Stimulated activated CD4-positive, alpha-beta T cell treated with anti-CD3 and anti-CD28 coated beads, TNF-alpha, amount 100 ng/mL, for 4 hours (primary cell): ENCODE data around the gene MFN2.
"Not testable (repeated sequence)": the region's sequence is repeated elsewhere in the genome, so short reads cannot be mapped to it uniquely, and the experiment has no call there.

Experiments used
- DNase-seq, 3 experiments: peaks; one replicate each; pipeline ENCODE4 v3.0.0-alpha.2; 2020; ENCODE audit warnings: low read depth in 3 of 3

Gene MFN2

DNA sequence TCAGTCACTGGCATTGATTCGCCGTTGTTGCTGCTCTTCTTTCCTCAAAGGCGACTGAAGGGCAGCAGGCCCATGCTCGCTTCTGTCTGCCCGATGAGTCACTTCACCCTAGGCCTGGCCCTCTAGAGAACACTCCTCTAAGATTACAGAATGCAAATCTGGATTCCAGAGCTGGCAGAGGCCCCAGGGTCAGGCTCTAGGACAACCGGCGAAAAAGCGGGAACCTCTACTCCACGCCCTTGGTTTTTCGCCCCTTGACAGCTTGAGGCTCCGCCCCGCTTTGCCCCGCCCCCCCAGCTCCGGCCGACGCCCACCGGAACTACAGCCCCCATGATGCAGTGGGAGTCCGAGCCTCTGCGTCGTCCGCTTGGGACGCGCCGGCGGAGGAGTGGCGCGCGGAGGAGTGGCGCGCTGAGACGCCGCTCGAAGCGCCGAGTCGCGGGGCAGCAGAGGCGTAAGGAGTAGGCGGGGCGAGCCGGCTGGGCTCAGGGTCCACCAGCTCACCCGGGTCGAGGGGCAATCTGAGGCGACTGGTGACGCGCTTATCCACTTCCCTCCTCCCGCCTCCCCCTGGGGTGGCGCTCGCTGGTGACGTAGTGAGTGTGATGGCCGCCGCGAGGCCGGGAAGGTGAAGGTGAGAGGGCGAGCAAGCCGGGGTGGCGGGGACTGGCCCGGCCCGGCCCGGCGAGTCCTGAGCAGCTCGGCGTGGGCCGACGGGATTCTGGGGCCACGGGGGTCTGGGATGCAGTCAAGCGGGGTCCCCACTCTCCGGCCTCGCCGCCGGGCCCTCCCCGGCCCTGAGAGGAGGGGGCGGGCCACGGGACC lies at the start of gene MFN2:
MFN2 (plus strand) TSS at position 594 of the 825 bp plus-strand sequence. CDS start 8,725 bp downstream, outside the sequence.
- DNase-seq: peak; percentile 82 to 84 (median 84)

DNA sequence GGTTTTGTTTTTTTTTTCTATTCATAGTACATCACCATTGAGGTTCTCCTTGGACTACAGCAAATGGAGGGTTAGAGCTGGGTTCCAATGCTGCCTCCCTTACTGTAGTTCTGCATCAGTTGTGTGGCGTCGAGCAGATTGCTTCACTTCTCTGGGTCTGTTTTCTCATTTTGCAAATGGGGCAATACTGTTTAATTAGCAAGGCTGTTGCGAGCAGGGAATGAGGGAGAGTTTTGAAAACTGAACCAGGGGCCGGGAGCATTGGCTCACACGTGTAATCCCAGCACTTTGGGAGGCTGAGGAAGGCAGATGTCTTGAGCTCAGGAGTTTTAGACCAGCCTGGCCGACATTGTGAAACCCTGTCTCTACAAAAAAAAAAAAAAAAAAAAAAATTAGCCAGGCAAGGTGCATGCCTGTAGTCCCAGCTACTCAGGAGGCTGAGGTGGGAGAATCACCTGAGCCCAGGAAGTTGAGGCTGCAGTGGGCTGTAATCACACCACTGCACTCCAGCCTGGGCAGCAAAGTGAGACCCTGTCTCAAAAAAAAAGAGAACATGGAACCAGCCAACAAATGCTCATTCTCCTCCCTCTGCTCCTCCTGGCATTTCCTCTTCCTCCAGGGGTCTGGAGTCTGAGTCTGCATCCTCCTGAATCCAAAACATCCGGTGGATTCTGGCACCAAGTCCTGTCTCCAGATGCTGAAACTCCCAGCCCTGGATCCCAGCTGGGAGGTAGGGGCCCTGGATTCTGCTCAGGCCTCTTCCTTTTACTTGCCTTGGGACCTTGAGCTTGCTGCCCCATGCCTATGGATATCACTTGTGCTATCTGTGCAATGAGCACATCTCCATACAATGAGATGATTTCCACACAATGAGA lies 49.4 kb upstream of the MFN2 start:
- no peak for DNase-seq

DNA sequence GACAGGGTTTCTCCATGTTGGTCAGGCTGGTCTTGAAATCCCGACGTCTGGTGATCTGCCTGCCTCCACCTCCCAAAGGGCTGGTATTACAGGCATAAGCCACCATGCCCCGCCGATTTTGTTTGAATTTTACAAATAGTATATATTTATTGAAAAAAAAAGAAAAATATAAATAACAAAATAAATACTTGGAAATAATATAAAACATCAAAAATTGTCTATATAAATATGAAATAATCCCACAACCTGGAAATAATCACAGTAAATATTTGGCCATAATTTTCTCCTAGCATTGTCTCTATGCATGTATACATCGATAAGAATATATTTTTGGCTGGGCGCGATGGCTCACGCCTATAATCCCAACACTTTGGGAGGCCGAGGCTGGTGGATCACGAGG lies 48.4 kb upstream of the MFN2 start:
- no peak for DNase-seq

GRCh38 chr1:11934302-11935056 lies 45.8 kb upstream of the MFN2 start, which contains the start of gene PLOD1:
Gene PLOD1, plus strand, starts transcription at chr1:11934717. Its CDS starts 63 bp downstream, at chr1:11934780.
- DNase-seq: peak; percentile 75 to 78 (median 75)

DNA sequence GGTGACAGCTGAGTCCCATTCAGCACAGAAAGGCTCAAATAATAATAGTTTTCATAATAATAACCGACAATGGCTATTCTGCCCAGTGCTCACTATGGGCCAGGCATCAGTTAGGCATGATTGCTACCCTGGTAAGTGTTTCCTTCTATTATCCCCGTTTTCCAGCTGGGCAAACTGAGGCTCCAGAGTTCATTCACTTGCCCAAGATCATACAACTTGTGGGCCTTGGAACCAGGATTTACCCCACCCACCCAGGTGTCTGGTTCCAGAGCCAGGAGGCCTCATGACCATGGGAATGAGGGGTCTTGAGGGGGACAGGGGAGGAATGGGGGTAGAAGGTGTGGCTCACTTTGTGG lies 45.2 kb upstream of the MFN2 start:
- DNase-seq: no peak

DNA sequence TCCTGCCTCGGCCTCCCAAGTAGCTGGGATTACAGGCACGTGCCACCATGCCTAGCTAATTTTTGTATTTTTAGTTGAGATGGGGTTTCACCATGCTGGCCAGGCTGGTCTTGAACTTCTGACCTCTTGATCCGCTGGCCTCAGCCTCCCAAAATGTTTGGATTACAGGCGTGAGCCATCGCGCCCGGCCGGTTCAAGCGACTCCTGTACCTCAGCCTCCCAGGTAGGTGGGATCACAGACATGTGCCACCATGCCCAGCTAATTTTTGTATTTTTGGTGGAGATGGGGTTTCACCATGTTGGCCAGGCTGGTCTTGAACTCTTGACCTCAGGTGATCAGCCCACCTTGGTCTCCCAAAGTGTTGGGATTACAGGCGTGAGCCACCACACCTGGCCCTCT lies 44.5 kb upstream of the MFN2 start:
- DNase-seq: not testable (repeated sequence)

DNA sequence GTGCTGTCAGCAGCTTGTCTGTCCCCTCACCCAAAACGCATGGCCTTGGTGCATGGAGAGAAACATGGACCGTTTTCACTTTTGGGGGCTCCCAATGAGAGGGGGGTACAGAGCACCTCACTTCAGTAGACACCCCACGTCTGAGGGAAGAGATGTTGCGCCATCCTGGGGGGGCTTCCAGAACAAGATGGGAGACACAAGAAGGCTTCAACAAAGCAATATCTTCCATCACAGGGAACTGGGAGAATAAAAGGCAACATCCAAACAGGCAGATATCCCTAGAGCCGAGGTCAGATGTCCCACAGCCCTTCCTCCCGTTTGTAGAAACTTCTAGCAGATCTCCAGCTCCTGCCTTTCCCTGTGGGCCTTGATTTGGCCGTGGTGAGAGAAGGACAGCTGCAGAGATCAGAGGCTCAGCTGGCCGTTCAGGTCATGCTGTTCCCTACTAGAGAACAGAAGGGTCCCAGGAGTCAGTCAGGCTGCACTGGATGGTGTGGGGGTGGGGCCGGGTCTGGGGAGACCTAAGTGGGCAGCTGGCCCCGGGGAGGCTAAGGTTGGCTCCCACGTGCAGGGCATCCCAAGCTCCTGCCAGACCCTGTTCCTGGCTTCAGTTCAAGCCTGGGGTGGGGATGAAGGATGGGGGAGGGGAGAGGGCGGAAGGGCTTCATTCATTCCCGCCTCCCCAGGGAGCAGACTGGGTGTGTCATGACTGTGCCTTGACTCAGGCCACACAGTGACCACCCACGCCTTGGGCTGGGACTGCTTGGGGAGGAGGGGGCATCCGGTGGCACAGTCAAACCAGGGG lies 41.3 kb upstream of the MFN2 start:
- DNase-seq: no peak

- not testable (repeated sequence) for DNase-seq
Observed at GRCh38 chr1:11939794-11940193, 40.5 kb upstream of the MFN2 start.

GRCh38 chr1:11940260-11940921 lies 39.9 kb upstream of the MFN2 start:
- DNase-seq: no peak

DNA sequence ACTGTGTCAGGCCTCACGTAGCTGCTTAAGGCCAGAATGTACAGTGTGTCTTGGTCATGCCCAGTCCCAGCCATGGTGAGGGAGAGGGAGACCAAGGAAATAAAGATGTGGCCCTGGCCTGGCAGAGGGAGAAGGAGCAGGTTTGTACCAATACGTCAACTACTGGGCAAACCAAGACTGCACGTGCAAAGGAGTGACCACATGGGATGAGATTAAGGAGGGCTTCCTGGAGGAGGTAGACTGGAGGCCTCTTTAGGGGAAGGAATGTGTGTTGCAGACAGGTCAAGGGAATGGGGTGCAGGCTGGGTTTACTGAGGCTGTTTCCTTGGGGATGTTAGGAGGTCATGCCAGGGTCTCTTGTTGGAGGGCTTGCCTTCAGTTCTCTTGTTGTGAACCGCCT lies 38.0 kb upstream of the MFN2 start:
- no peak for DNase-seq

DNA sequence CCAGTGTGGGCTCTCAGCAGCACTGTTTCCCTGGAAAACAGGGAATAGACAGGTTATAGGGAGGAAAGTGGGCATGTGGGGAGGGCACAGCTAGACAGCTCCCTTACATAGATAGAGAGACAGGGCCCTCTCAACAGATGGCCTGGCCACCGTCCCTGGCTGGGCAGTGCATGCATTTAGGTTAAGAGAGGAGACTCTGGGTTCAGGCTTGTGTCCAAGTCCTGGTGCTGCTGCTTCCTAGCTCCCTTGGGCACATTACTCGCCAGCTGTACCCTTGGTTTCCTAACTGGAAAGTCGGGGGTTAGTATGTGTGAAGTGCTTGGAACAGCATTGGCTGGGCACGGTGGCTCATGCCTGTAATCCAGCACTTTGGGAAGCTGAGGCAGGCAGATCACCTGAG lies 36.6 kb upstream of the MFN2 start:
- no peak for DNase-seq

GRCh38 chr1:11944358-11944931 lies 35.8 kb upstream of the MFN2 start:
- no peak for DNase-seq

DNA sequence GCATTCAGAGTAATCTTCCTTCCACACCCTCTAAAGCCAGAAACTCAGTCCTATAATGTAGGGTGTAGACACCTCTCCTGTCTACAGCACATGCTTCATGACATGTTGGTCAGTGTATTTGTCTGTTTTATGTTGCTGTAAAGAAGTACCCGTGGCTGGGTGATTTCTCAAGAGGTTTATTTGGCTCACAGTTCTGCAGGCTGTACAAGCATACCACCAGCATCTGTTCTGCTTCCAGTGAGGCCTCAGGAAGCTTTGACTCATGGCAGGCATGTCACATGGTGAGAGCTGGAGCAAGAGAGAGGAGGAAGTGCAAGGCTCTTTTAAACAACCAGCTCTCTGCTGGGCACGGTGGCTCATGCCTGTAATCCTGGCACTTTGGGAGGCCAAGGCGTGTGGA lies 33.6 kb upstream of the MFN2 start:
- no peak for DNase-seq

- DNase-seq: no peak
Observed at GRCh38 chr1:11948822-11949458, 31.3 kb upstream of the MFN2 start.

GRCh38 chr1:11951901-11952300 lies 28.3 kb upstream of the MFN2 start:
- no peak for DNase-seq

DNA sequence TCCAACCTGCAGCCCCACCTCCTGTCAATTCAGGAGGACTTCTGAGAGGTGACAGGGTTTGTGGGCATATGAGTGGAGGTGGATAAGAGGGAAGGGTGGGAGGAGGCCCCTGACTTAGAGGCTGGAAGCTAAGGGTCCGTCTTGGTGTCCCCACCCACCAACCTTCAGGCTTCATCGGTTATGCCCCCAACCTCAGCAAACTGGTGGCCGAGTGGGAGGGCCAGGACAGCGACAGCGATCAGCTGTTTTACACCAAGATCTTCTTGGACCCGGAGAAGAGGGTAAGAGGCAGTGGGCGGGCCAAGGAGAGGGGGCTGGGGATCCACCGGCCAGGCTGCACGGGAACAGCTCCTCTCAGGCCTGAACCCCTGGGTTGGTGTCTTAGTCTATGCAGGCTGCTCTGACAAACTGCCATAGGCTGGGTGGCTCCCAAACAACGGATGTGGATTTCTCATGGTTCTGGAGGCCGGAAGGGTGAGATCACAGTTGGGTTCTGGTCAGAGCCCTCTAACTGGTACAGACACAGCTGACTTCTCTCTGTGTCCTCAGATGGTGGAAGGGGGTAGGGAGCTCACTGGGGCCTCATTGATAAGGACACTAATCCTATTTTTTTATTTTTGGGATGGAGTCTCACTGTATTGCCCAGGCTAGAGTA lies 27.7 kb upstream of the MFN2 start:
- DNase-seq: no peak

- DNase-seq: no peak
Observed at GRCh38 chr1:11955221-11955620, 25.0 kb upstream of the MFN2 start.

GRCh38 chr1:11957398-11957797 lies 22.8 kb upstream of the MFN2 start:
- no peak for DNase-seq

DNA sequence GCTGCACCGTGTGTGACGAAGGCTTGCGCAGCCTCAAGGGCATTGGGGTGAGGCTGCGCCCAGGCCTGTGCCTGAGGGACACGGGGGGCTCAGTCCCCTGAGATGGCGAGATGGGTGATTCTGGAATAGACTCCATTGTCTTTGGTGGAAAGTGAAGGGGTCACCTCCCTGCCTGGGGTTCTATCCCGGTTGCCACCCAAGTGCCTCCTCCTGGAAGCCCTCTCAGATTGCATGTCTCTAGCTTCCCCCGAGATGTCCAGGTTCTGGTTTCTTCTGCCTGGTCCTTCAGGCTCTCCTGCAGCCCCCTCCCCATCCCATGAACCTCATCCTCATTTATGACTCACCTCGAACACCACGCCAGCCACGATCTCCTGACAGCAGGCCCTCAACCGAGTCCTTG lies 22.3 kb upstream of the MFN2 start:
- no peak for DNase-seq
